DMS79 treated with DMSO at 0.1 percent for 48 hours (cell line): Measurements from ENCODE around the gene PLCL1.
"Not testable (repeated sequence)": the region's sequence is repeated elsewhere in the genome, so short reads cannot be mapped to it uniquely, and the experiment has no call there.

ENCODE experiments used
- DNase-seq: peaks from one replicate; lab custom pipeline; 2025; lab: John Stamatoyannopoulos, UW

The PLCL1 gene

GRCh38 chr2:198186257-198186656 is 381.9 kb downstream of the PLCL1 start:
- no peak for DNase-seq

- no peak for DNase-seq
These were observed 383.4 kb downstream of the PLCL1 start for GRCh38 chr2:198187841-198188240.

- DNase-seq = no peak
These were observed 384.6 kb downstream of the PLCL1 start for GRCh38 chr2:198188982-198189381.

- no peak for DNase-seq
These were observed 387.3 kb downstream of the PLCL1 start for GRCh38 chr2:198191651-198192050.

- not testable (repeated sequence) for DNase-seq
These were observed 392.2 kb downstream of the PLCL1 start for GRCh38 chr2:198196556-198196955.
